H1 (cell line): ENCODE measurements around the gene CEP97. TPM values are rescaled to one million over a fixed set of nuclear protein-coding genes. Genes with fewer than 3 reads are reported as not detected.

Experiments used
- CTCF ChIA-PET: fragments of 300-600 bp; sonication (Branson Sonifier 250); formaldehyde crosslinking; loops from one replicate; lab custom pipeline; 2021; ENCODE audit not compliant: partially characterized antibody; lab: Charles Lee
- POLR2A ChIA-PET: fragments of 300-600 bp; sonication (Branson Sonifier 250); formaldehyde crosslinking; loops from one replicate; lab custom pipeline; 2021; ENCODE audit warnings: inconsistent platforms; ENCODE audit not compliant: partially characterized antibody; lab: Charles Lee
- DNase-seq, 2 experiments: peaks; one replicate each; pipeline versions ENCODE4 v3.0.0 to v3.0.0-alpha.2; 2010 to 2022; ENCODE audit warnings: low spot score in 2 of 2, low read depth in 1 of 2, mixed read lengths in 1 of 2
- FAIRE-seq: peaks from 2 replicates; lab custom pipeline; 2011; peaks lifted over from hg19 to GRCh38; lab: Jason Lieb, UNC
- H2AFZ ChIP-seq: 2 replicates; pipeline ENCODE4 v1.8.1; 2012; ENCODE audit warnings: low read length, inconsistent platforms
- H2AK5ac ChIP-seq: 2 replicates; pipeline ENCODE4 v1.6.1; 2013; ENCODE audit warnings: low read depth, low read length
- H2BK120ac ChIP-seq: replicated peaks from 2 replicates; pipeline ENCODE3; 2013; ENCODE audit warnings: low read depth, low read length, inconsistent platforms
- H2BK12ac ChIP-seq: 2 replicates; pipeline ENCODE4 v1.6.1; 2013; ENCODE audit warnings: low read depth, low read length
- H2BK15ac ChIP-seq: 2 replicates; pipeline ENCODE4 v1.6.1; 2013; ENCODE audit warnings: low read length
- H2BK20ac ChIP-seq: 2 replicates; pipeline ENCODE4 v1.6.1; 2013; ENCODE audit warnings: low read length
- H2BK5ac ChIP-seq: 2 replicates; pipeline ENCODE4 v1.6.1; 2013; ENCODE audit warnings: low read depth, low read length
- H3K14ac ChIP-seq: 2 replicates; pipeline ENCODE4 v1.6.1; 2013; ENCODE audit warnings: inconsistent platforms; ENCODE audit not compliant: insufficient read length
- H3K18ac ChIP-seq: 2 replicates; pipeline ENCODE4 v1.6.1; 2013; ENCODE audit warnings: low read length; ENCODE audit errors: extremely low read depth
- H3K23ac ChIP-seq: 2 replicates; pipeline ENCODE4 v1.6.1; 2013; ENCODE audit warnings: inconsistent platforms; ENCODE audit not compliant: insufficient read length
- H3K23me2 ChIP-seq: 2 replicates; pipeline ENCODE4 v1.6.1; 2013; ENCODE audit warnings: low read depth, low read length
- H3K27ac ChIP-seq: 2 replicates; pipeline ENCODE4 v1.6.1; 2011; ENCODE audit warnings: low read depth, low read length, inconsistent platforms
- H3K27me3 ChIP-seq, 4 experiments: replicated peaks in 1 of 4; 1 replicate in 1 of 4; 2 replicates in 3 of 4; pipeline versions ENCODE4 v1.6.1 to v1.8.1; 2011 to 2013; ENCODE audit warnings: low read length in 3 of 4, mild to moderate bottlenecking in 3 of 4, inconsistent platforms in 2 of 4, mixed read lengths in 2 of 4, moderate library complexity in 1 of 4; ENCODE audit not compliant: control insufficient read depth in 3 of 4, insufficient read depth in 3 of 4; ENCODE audit errors: extremely low read depth in 1 of 4
- H3K36me3 ChIP-seq, 4 experiments: 2 replicates each; pipeline versions ENCODE4 v1.6.1 to v1.8.1; 2011 to 2013; ENCODE audit warnings: mild to moderate bottlenecking in 4 of 4, low read length in 3 of 4, moderate library complexity in 2 of 4, control low read depth in 1 of 4, inconsistent platforms in 1 of 4; ENCODE audit not compliant: insufficient read depth in 4 of 4, control insufficient read depth in 2 of 4
- H3K4ac ChIP-seq: replicated peaks from 2 replicates; pipeline ENCODE3; 2013; ENCODE audit warnings: low read length, low read depth, mixed read lengths, inconsistent platforms; ENCODE audit not compliant: insufficient read length
- H3K4me1 ChIP-seq, 4 experiments: replicated peaks in 1 of 4; 1 replicate in 1 of 4; 2 replicates in 3 of 4; pipeline versions ENCODE4 v1.6.1 to v1.8.1; 2011 to 2013; ENCODE audit warnings: low read length in 3 of 4, inconsistent platforms in 2 of 4, mixed read lengths in 1 of 4; ENCODE audit not compliant: insufficient read depth in 4 of 4, control insufficient read depth in 3 of 4
- H3K4me2 ChIP-seq, 2 experiments: 2 replicates each; pipeline versions ENCODE4 v1.6.1 to v1.8.1; 2011 to 2013; ENCODE audit warnings: low read depth in 2 of 2, low read length in 2 of 2, control low read depth in 1 of 2, inconsistent platforms in 1 of 2, mild to moderate bottlenecking in 1 of 2; ENCODE audit not compliant: insufficient read depth in 1 of 2
- H3K4me3 ChIP-seq, 4 experiments: fragments of 200-600, 300-600 bp in 1 of 4; sonication (generic), shearing (Covaris generic), sonication (Bioruptor Twin) in 1 of 4; 2 replicates each; pipeline versions ENCODE4 v1.5.1 to v1.8.1; 2011 to 2016; ENCODE audit warnings: low read length in 4 of 4, low read depth in 3 of 4, control low read depth in 2 of 4, inconsistent platforms in 2 of 4, mild to moderate bottlenecking in 2 of 4, mixed read lengths in 1 of 4, moderate library complexity in 1 of 4; ENCODE audit not compliant: insufficient read depth in 2 of 4; ENCODE audit errors: extremely low read depth in 1 of 4
- H3K56ac ChIP-seq: replicated peaks from 2 replicates; pipeline ENCODE3; 2013; ENCODE audit warnings: low read depth, mild to moderate bottlenecking, mixed read lengths, low read length, inconsistent platforms; ENCODE audit not compliant: insufficient read length
- H3K79me1 ChIP-seq: 2 replicates; pipeline ENCODE4 v1.6.1; 2013; ENCODE audit warnings: low read depth, low read length, control low read depth
- H3K79me2 ChIP-seq, 2 experiments: 2 replicates each; pipeline versions ENCODE4 v1.6.1 to v1.8.1; 2012 to 2013; ENCODE audit warnings: low read length in 2 of 2, mild to moderate bottlenecking in 2 of 2, inconsistent platforms in 1 of 2; ENCODE audit not compliant: insufficient read depth in 2 of 2, control insufficient read depth in 1 of 2
- H3K9ac ChIP-seq, 4 experiments: replicated peaks in 1 of 4; 1 replicate in 1 of 4; 2 replicates in 3 of 4; pipeline versions ENCODE4 v1.6.1 to v1.8.1; 2011 to 2013; ENCODE audit warnings: low read depth in 3 of 4, low read length in 3 of 4, control low read depth in 2 of 4, mild to moderate bottlenecking in 2 of 4, moderate library complexity in 2 of 4, inconsistent platforms in 1 of 4; ENCODE audit errors: extremely low read depth in 1 of 4
- H3K9me3 ChIP-seq, 2 experiments: 2 replicates each; pipeline versions ENCODE4 v1.6.1 to v1.8.1; 2012 to 2013; ENCODE audit warnings: mild to moderate bottlenecking in 2 of 2, moderate library complexity in 2 of 2, control low read depth in 1 of 2, inconsistent platforms in 1 of 2, low read depth in 1 of 2, low read length in 1 of 2, mixed read lengths in 1 of 2; ENCODE audit not compliant: insufficient read depth in 2 of 2
- H4K20me1 ChIP-seq, 2 experiments: replicated peaks in 1 of 2; 2 replicates each; pipeline versions ENCODE3 to v1.8.1; 2011 to 2013; ENCODE audit warnings: inconsistent platforms in 2 of 2, low read length in 2 of 2, mild to moderate bottlenecking in 1 of 2; ENCODE audit not compliant: insufficient read depth in 2 of 2, control insufficient read depth in 1 of 2
- H4K5ac ChIP-seq: 2 replicates; pipeline ENCODE4 v1.6.1; 2013; ENCODE audit warnings: low read length, low read depth, mixed read lengths, inconsistent platforms; ENCODE audit not compliant: insufficient read length
- H4K8ac ChIP-seq: 2 replicates; pipeline ENCODE4 v1.8.0; 2013; ENCODE audit warnings: mild to moderate bottlenecking, moderate library complexity, low read length, inconsistent platforms; ENCODE audit not compliant: insufficient read depth; ENCODE audit errors: extremely low read depth
- H4K91ac ChIP-seq: replicated peaks from 2 replicates; pipeline ENCODE3; 2013; ENCODE audit warnings: low read length, mixed read lengths, inconsistent platforms; ENCODE audit not compliant: insufficient read length
- BCL11A ChIP-seq, 2 experiments: IDR thresholded peaks; one replicate each; pipeline ENCODE4 v1.6.1; 2011; ENCODE audit warnings: low read depth in 2 of 2, low read length in 2 of 2, mild to moderate bottlenecking in 2 of 2
- CREB1 ChIP-seq: IDR thresholded peaks from 2 replicates; pipeline ENCODE4 v1.6.1; 2012; ENCODE audit warnings: inconsistent platforms
- FOSL1 ChIP-seq: IDR thresholded peaks from 2 replicates; pipeline ENCODE4 v1.6.1; 2011; ENCODE audit warnings: mild to moderate bottlenecking, low read depth, low read length, moderate library complexity; ENCODE audit not compliant: insufficient read depth
- HDAC2 ChIP-seq, 2 experiments: fragments of 300-600 bp in 1 of 2; sonication (generic) in 1 of 2; IDR thresholded peaks; 2 replicates each; pipeline ENCODE4 v1.6.1; 2011 to 2012; ENCODE audit warnings: low read depth in 2 of 2, low read length in 2 of 2, mild to moderate bottlenecking in 2 of 2, moderate library complexity in 2 of 2, borderline replicate concordance in 1 of 2, inconsistent platforms in 1 of 2
- NRF1 ChIP-seq: IDR thresholded peaks from 2 replicates; pipeline ENCODE4 v1.6.1; 2011; ENCODE audit warnings: mild to moderate bottlenecking, low read depth, low read length, improper control_type of control experiment
- POLR2AphosphoS5 ChIP-seq: IDR thresholded peaks from 2 replicates; pipeline ENCODE4 v1.6.1; 2011; ENCODE audit warnings: low read depth, low read length
- RFX5 ChIP-seq: IDR thresholded peaks from 2 replicates; pipeline ENCODE4 v1.6.1; 2011; ENCODE audit warnings: low read depth, low read length, improper control_type of control experiment, borderline replicate concordance
- SIN3A ChIP-seq, 2 experiments: IDR thresholded peaks in 1 of 2; conservative IDR thresholded peaks in 1 of 2; 2 replicates each; pipeline ENCODE4 v1.6.1; 2011 to 2012; ENCODE audit warnings: low read length in 2 of 2, improper control_type of control experiment in 1 of 2, low read depth in 1 of 2, mild to moderate bottlenecking in 1 of 2
- SP4 ChIP-seq: IDR thresholded peaks from 2 replicates; pipeline ENCODE4 v1.6.1; 2012; ENCODE audit warnings: low read length, inconsistent platforms
- TEAD4 ChIP-seq: IDR thresholded peaks from 2 replicates; pipeline ENCODE4 v1.6.1; 2012; ENCODE audit warnings: low read depth, low read length, inconsistent platforms, mixed read lengths
- WGBS, 2 experiments: shearing (Covaris generic) in 1 of 2; methylation state at CpG; one replicate each; pipeline versions ENCODE4 v1.1.6 to v1.1.7; 2013 to 2015; ENCODE audit warnings: low lambda C conversion rate in 2 of 2, mixed read lengths in 2 of 2, inconsistent platforms in 1 of 2, low coverage in 1 of 2, missing lambda C conversion rate in 1 of 2; ENCODE audit not compliant: insufficient replicate concordance in 2 of 2, insufficient coverage in 1 of 2, insufficient read length in 1 of 2; ENCODE audit errors: extremely low coverage in 1 of 2, missing lambda C conversion rate in 1 of 2; 5-methylcytosine and 5-hydroxymethylcytosine counted together
- polyA plus RNA-seq, 7 experiments: library from polyadenylated mRNA; depleted of rRNA in 3 of 7; stranded (reverse) in 5 of 7; unstranded in 2 of 7; fragments of >200 nt in 5 of 7; fragments of 200-250 nt in 2 of 7; gene quantifications; 1 replicate in 5 of 7; 2 replicates in 1 of 7; 4 replicates in 1 of 7; pipeline versions ENCODE4 v1.2.1 to v1.2.3, GENCODE V29; 2011 to 2013; ENCODE audit warnings: missing spikeins in 2 of 7, mixed read lengths in 2 of 7
- total RNA-seq: library from RNA; stranded (reverse); fragmentation: NEBNext Ultra II Directional; extraction: Animal tissue kit (Norgen Biotek cat#: 25700); gene quantifications from 2 replicates; pipeline ENCODE4 v1.2.1, GENCODE V29; 2021

The CEP97 gene
- total and polyA plus RNA-seq, 2 of the 8 experiments (the other 6 are each of a cell fraction or from before 2014, with no cell fraction given): 1.6 to 13.2 TPM

DNA sequence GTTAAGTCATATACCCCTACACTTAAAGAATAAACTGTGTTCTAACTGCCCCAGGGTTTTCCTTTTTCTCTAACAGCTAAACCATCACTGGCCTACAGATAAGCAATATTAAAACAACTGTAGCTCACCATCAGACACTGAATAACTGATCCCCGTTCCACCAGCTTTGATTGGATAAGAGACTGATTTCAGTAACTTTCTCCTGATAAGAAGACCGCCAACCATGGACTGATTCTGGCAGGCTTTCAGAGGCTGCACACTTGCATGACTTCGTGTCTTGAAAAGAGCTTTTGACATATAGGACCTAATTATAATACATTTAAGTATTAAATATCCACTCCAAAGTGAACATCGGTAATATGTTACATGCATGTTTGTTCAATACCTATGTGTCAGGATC lies 15.3 kb upstream of the CEP97 start:
- ChIA-PET CTCF (interaction anchor here (0.7 to 3.8 kb wide), 6 partner anchors 9 to 71 kb away, joined by 3 to 38 read pairs (median 10); no protein-coding TSS in a partner anchor), POLR2A (interaction anchor here (0.6 to 1.1 kb wide), 3 partner anchors 10 to 1542 kb away, joined by 3 read pairs; no protein-coding TSS in a partner anchor)
- no peak overlapping the region for H2BK20ac ChIP-seq
- H4K8ac ChIP-seq: no peak overlapping the region
- H3K56ac ChIP-seq: no peak overlapping the region
- H2BK15ac ChIP-seq: no peak overlapping the region
- H2AFZ ChIP-seq: no peak overlapping the region
- H3K36me3 ChIP-seq: no peaks in the 10 kb centered on the region
- no peaks in the 10 kb centered on the region for H3K23me2 ChIP-seq
- no peak for TF ChIP-seq HDAC2 (IDR thresholded peaks at IDR 0.05; ENCODE audit: borderline replicate concordance in 1 of 2, low read depth in 2 of 2, low read length in 2 of 2)
- TF ChIP-seq TEAD4: no peak
- no peak for TF ChIP-seq SIN3A (conservative IDR thresholded peaks at IDR 0.05 in 1 of 2, IDR thresholded peaks at IDR 0.05 in 1 of 2; ENCODE audit: low read depth in 1 of 2, low read length in 2 of 2)
- TF ChIP-seq SP4: no peak
- no peak for TF ChIP-seq CREB1
- no peak for TF ChIP-seq POLR2AphosphoS5
- no peak for TF ChIP-seq RFX5
- no peak for TF ChIP-seq BCL11A (IDR thresholded peaks at IDR 0.05; ENCODE audit: low read depth in 2 of 2, low read length in 2 of 2)
- TF ChIP-seq FOSL1: no peak
- no peak for TF ChIP-seq NRF1
- no peak overlapping the region for H2BK12ac ChIP-seq
- H4K91ac ChIP-seq: no peak overlapping the region
- DNase-seq: no peak
- no peak overlapping the region for H3K4me3 ChIP-seq
- no peaks in the 10 kb centered on the region for H3K4me1 ChIP-seq
- no peak overlapping the region for H3K27ac ChIP-seq
- 88% methylated on average over 4 of the region's 4 CpGs; no CpG with 5 or more reads in 1 of the 2 experiments for WGBS, 2 experiments
- no peak for FAIRE-seq
- H3K4ac ChIP-seq: no peak overlapping the region
- no peaks in the 10 kb centered on the region for H3K79me1 ChIP-seq
- no peak overlapping the region for H3K14ac ChIP-seq
- no peaks in the 10 kb centered on the region for H4K20me1 ChIP-seq
- no peak overlapping the region for H3K23ac ChIP-seq
- H2AK5ac ChIP-seq: no peak overlapping the region
- no peak overlapping the region for H3K18ac ChIP-seq
- no peak overlapping the region for H2BK5ac ChIP-seq
- H2BK120ac ChIP-seq: no peak overlapping the region
- H4K5ac ChIP-seq: no peak overlapping the region
- no peaks in the 10 kb centered on the region for H3K79me2 ChIP-seq
- H3K27me3 ChIP-seq: no peaks in the 10 kb centered on the region
- peaks cover 0 to 7% of the 10 kb centered on the region in 2 experiments; a peak in 2 of 4 replicates for H3K9me3 ChIP-seq
- no peak overlapping the region for H3K4me2 ChIP-seq
- no peak overlapping the region for H3K9ac ChIP-seq
